Measurements from ENCODE around the gene SPOCK2. TPM values are rescaled to one million over a fixed set of nuclear protein-coding genes. Genes with fewer than 3 reads are reported as not detected.

The SPOCK2 gene
- polyA plus RNA-seq, 1 donor = 17.4 TPM

DNA sequence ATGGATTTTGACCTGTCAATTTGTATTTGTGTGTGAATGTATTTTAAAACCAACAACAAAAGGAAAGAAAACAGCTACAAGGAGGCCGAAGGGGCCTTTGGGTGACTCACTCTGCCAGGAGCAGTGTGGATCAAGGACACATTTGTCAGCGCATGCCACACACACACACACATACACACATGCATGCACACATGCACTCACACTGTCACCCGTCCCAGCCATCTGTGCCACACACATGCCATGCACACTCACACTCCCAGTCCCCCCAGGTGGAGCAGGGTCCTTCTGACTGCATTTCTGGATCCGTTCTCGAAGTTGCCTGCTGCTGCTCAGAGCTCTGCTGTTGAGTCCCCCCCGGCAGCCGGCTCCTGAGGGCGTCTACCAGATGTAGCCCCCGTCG lies 26.0 kb downstream of the SPOCK2 start:
- Histone ChIP-seq H3K4me1 (ENCODE audit: control insufficient read depth, insufficient read depth, low read length) (peaks cover 12% of the 10 kb centered on the region), H3K9me3 (ENCODE audit: control insufficient read depth, low read depth, low read length) (no peaks in the 10 kb centered on the region), H3K27ac (ENCODE audit: low read length) (no peak overlapping the region), H3K4me3 (ENCODE audit: low read length) (no peak overlapping the region), H3K27me3 (ENCODE audit: control insufficient read depth, insufficient read depth, low read length) (no peaks in the 10 kb centered on the region), H3K36me3 (ENCODE audit: control insufficient read depth, insufficient read depth, low read length) (no peaks in the 10 kb centered on the region)
- no peak for DNase-seq
- no CpG with 5 or more reads among the region's 10 CpGs for WGBS (ENCODE audit: insufficient coverage, low lambda C conversion rate)

DNA sequence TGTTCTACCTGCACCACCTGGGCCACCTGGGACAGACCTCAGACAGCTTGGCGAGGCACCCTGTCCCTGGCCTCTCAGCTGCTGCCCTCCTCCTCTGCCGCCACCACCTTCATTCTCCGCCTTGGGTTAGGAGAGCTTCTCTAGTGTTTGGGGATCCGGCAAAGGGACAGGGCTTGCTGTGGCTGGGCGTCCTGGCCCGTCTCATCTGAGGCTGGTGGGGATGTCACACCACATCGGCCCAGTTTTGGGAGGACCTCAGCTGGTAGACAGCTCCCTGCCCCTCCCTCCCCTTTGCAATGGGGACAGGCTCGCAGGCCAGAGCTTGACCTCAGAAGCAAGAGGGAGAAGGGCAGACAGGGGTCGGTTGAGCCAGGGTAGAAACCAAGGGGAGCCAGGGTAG lies 26.4 kb downstream of the SPOCK2 start:
- no CpG with 5 or more reads among the region's 9 CpGs for WGBS (ENCODE audit: insufficient coverage, low lambda C conversion rate)
- Histone ChIP-seq H3K9me3 (ENCODE audit: control insufficient read depth, low read depth, low read length) (no peaks in the 10 kb centered on the region), H3K4me3 (ENCODE audit: low read length) (no peak overlapping the region), H3K4me1 (ENCODE audit: control insufficient read depth, insufficient read depth, low read length) (peaks cover 12% of the 10 kb centered on the region), H3K27ac (ENCODE audit: low read length) (no peak overlapping the region), H3K36me3 (ENCODE audit: control insufficient read depth, insufficient read depth, low read length) (no peaks in the 10 kb centered on the region), H3K27me3 (ENCODE audit: control insufficient read depth, insufficient read depth, low read length) (no peaks in the 10 kb centered on the region)
- DNase-seq = no peak

DNA sequence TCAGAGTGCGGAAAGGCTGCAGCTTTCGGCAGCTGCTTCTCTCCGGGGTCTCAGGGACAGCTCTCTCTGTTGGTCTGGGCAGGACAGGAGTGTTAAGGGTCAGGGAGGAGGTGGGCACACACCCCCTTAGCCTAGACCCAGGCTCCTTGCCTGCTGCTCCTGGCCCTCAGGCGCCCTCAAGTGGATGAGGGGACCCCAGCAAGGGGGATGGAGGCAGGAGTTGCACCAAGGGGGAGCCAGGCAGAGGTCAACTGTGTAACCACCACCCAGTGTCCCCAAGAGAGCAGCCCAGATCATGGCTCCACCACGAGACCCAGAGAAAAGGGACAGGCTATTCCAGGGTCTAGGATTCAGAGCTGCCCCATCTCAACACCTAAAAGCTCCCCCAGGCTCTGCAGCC lies 26.9 kb downstream of the SPOCK2 start:
- H3K36me3 ChIP-seq (ENCODE audit: control insufficient read depth, insufficient read depth, low read length) = no peaks in the 10 kb centered on the region
- no peak overlapping the region for H3K4me3 ChIP-seq (ENCODE audit: low read length)
- no peaks in the 10 kb centered on the region for H3K27me3 ChIP-seq (ENCODE audit: control insufficient read depth, insufficient read depth, low read length)
- no peak for DNase-seq
- no peak overlapping the region for H3K27ac ChIP-seq (ENCODE audit: low read length)
- no CpG with 5 or more reads among the region's 5 CpGs for WGBS (ENCODE audit: insufficient coverage, low lambda C conversion rate)
- peaks cover 12% of the 10 kb centered on the region for H3K4me1 ChIP-seq (ENCODE audit: control insufficient read depth, insufficient read depth, low read length)
- no peaks in the 10 kb centered on the region for H3K9me3 ChIP-seq (ENCODE audit: control insufficient read depth, low read depth, low read length)

GRCh38 chr10:72059843-72060822 lies 28.2 kb downstream of the SPOCK2 start:
- H3K27me3 ChIP-seq (ENCODE audit: control insufficient read depth, insufficient read depth, low read length) = no peaks in the 10 kb centered on the region
- WGBS (ENCODE audit: insufficient coverage, low lambda C conversion rate) = no CpG with 5 or more reads among the region's 19 CpGs
- peaks cover 12% of the 10 kb centered on the region for H3K4me1 ChIP-seq (ENCODE audit: control insufficient read depth, insufficient read depth, low read length)
- DNase-seq = no peak
- no peaks in the 10 kb centered on the region for H3K9me3 ChIP-seq (ENCODE audit: control insufficient read depth, low read depth, low read length)
- no peak overlapping the region for H3K27ac ChIP-seq (ENCODE audit: low read length)
- H3K36me3 ChIP-seq (ENCODE audit: control insufficient read depth, insufficient read depth, low read length) = no peaks in the 10 kb centered on the region
- H3K4me3 ChIP-seq (ENCODE audit: low read length) = no peak overlapping the region

GRCh38 chr10:72058989-72059842 lies 29.1 kb downstream of the SPOCK2 start:
- WGBS (ENCODE audit: insufficient coverage, low lambda C conversion rate) = 80% methylated on average over 1 of the region's 21 CpGs
- Histone ChIP-seq H3K4me3 (ENCODE audit: low read length) (no peak overlapping the region), H3K36me3 (ENCODE audit: control insufficient read depth, insufficient read depth, low read length) (no peaks in the 10 kb centered on the region), H3K4me1 (ENCODE audit: control insufficient read depth, insufficient read depth, low read length) (peaks cover 12% of the 10 kb centered on the region), H3K27ac (ENCODE audit: low read length) (no peak overlapping the region), H3K9me3 (ENCODE audit: control insufficient read depth, low read depth, low read length) (no peaks in the 10 kb centered on the region), H3K27me3 (ENCODE audit: control insufficient read depth, insufficient read depth, low read length) (no peaks in the 10 kb centered on the region)
- no peak for DNase-seq

DNA sequence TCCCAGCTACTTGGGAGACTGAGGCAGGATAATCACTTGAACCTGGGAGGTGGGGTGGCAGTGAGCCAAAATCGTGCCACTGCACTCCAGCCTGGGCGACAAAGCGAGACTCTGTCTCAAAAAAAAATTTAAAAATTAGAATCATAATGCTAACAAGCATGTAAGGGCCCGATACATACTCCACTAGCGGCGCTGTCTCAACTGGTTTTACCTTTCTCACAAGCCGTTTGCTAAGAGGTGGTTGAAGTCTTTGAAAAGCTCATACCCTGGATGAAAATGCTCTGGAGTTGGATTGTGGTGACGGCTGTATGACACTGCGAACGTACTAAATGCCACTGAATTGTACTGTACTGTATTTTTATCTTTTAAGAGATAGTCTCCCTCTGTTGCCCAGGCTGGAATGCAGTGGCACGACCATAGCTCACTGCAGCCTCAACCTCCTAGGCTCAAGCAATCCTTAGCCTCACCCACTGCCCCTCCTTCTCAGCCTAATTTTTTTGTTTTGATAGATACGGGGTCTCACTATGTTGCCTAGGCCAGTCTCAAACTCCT lies 29.9 kb downstream of the SPOCK2 start:
- Histone ChIP-seq H3K27ac (ENCODE audit: low read length) (no peak overlapping the region), H3K4me3 (ENCODE audit: low read length) (no peak overlapping the region), H3K36me3 (ENCODE audit: control insufficient read depth, insufficient read depth, low read length) (no peaks in the 10 kb centered on the region), H3K4me1 (ENCODE audit: control insufficient read depth, insufficient read depth, low read length) (peaks cover 4% of the 10 kb centered on the region), H3K27me3 (ENCODE audit: control insufficient read depth, insufficient read depth, low read length) (no peaks in the 10 kb centered on the region), H3K9me3 (ENCODE audit: control insufficient read depth, low read depth, low read length) (no peaks in the 10 kb centered on the region)
- WGBS (ENCODE audit: insufficient coverage, low lambda C conversion rate) = 100% methylated on average over 1 of the region's 12 CpGs
- no peak for DNase-seq

DNA sequence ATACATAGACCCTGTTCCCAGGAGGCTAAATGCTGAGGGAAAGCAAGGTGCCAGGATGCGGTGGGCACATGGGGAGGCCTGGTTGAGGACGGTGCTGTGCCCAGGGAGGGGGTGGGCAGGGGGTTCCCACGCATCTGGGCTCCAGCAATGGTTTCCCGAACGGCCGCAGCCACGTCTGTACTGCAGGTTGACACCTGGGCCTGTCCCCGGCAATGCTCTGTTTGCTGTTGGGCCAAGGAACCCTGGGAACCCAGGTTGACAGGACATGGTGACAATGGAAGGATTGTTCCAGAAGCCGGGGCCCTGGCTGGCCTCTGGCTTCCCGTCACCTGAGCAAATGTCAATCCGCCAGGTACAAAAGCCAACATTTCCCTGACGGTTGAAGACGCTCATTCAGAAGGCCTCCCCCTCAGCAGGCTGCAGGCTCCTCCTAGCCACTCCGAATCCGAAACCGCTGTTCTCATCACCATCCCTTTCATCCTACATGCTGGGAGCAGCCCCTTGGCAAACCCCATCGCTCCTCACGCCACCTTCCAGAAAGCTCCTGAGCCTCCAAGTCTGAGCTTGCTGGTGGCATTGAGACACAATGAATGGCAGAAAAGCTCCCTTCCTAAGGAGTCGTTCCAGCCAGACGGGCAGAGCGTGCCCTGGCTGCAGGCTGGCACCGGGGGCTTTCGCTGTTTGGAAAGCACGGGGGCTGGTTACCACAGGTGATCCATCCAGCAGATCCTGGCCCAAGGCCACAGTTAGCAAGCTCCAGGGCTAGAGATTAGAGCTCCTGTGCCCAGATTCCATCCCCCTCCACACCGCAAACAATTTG lies 31.2 kb downstream of the SPOCK2 start:
- Histone ChIP-seq H3K27ac (ENCODE audit: low read length) (no peak overlapping the region), H3K9me3 (ENCODE audit: control insufficient read depth, low read depth, low read length) (no peaks in the 10 kb centered on the region), H3K27me3 (ENCODE audit: control insufficient read depth, insufficient read depth, low read length) (no peaks in the 10 kb centered on the region), H3K4me3 (ENCODE audit: low read length) (no peak overlapping the region), H3K4me1 (ENCODE audit: control insufficient read depth, insufficient read depth, low read length) (no peaks in the 10 kb centered on the region), H3K36me3 (ENCODE audit: control insufficient read depth, insufficient read depth, low read length) (no peaks in the 10 kb centered on the region)
- 80% methylated on average over 1 of the region's 25 CpGs for WGBS (ENCODE audit: insufficient coverage, low lambda C conversion rate)
- no peak for DNase-seq

GRCh38 chr10:72056113-72056512 lies 32.2 kb downstream of the SPOCK2 start:
- DNase-seq = no peak
- Histone ChIP-seq H3K36me3 (ENCODE audit: control insufficient read depth, insufficient read depth, low read length) (no peaks in the 10 kb centered on the region), H3K4me3 (ENCODE audit: low read length) (no peak overlapping the region), H3K4me1 (ENCODE audit: control insufficient read depth, insufficient read depth, low read length) (no peaks in the 10 kb centered on the region), H3K9me3 (ENCODE audit: control insufficient read depth, low read depth, low read length) (no peaks in the 10 kb centered on the region), H3K27me3 (ENCODE audit: control insufficient read depth, insufficient read depth, low read length) (no peaks in the 10 kb centered on the region), H3K27ac (ENCODE audit: low read length) (no peak overlapping the region)
- no CpG with 5 or more reads among the region's 5 CpGs for WGBS (ENCODE audit: insufficient coverage, low lambda C conversion rate)

DNA sequence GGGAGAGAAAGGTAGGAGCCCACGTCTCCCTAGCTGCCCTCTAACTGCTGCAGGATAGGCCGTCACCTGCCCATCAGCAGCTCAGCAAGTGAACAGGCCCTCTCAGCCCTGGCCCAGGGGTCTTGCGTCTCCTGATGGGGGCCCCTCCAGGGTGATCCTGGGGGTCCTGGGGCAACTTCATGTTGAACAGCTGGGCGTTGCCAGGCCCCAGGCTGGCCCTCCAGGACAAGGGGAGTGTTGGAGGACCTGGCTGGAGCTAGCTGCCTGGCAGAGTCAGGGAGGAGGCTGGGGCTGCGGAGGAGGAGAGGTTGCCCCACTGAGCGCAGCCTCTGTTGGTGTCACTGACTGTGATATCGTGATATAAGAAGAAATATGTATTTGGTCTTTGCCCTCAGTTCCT lies 34.7 kb downstream of the SPOCK2 start:
- Histone ChIP-seq H3K27ac (ENCODE audit: low read length) (no peak overlapping the region), H3K27me3 (ENCODE audit: control insufficient read depth, insufficient read depth, low read length) (no peaks in the 10 kb centered on the region), H3K4me3 (ENCODE audit: low read length) (no peak overlapping the region), H3K4me1 (ENCODE audit: control insufficient read depth, insufficient read depth, low read length) (no peaks in the 10 kb centered on the region), H3K9me3 (ENCODE audit: control insufficient read depth, low read depth, low read length) (no peaks in the 10 kb centered on the region), H3K36me3 (ENCODE audit: control insufficient read depth, insufficient read depth, low read length) (no peaks in the 10 kb centered on the region)
- DNase-seq = no peak
- no CpG with 5 or more reads among the region's 7 CpGs for WGBS (ENCODE audit: insufficient coverage, low lambda C conversion rate)

DNA sequence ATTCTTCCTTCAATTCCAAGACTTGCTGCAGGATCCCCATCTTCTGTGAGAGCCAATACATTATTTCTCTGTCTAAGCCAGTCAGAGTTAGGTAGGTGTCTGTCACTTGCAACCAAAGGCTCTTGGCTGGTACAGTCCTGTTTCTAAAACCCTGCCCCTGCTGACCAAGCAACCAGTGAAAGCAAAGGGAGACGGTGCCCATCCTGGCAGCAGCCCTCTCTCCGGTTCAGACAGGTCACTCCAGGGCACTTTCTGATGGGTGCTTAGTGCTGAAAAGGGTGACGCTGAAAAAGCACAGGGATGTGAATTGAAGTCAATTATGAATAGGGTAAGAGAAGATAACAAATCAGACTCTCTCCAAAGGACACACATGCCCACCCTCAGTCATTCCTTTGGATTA lies 37.5 kb downstream of the SPOCK2 start:
- Histone ChIP-seq H3K4me3 (ENCODE audit: low read length) (no peak overlapping the region), H3K36me3 (ENCODE audit: control insufficient read depth, insufficient read depth, low read length) (no peaks in the 10 kb centered on the region), H3K9me3 (ENCODE audit: control insufficient read depth, low read depth, low read length) (no peaks in the 10 kb centered on the region), H3K27ac (ENCODE audit: low read length) (no peak overlapping the region), H3K27me3 (ENCODE audit: control insufficient read depth, insufficient read depth, low read length) (no peaks in the 10 kb centered on the region), H3K4me1 (ENCODE audit: control insufficient read depth, insufficient read depth, low read length) (no peaks in the 10 kb centered on the region)
- no peak for DNase-seq
- WGBS (ENCODE audit: insufficient coverage, low lambda C conversion rate) = no CpG with 5 or more reads among the region's 3 CpGs
